DND-41 (cell line): ENCODE measurements around the gene DNHD1.

ENCODE experiments used
- ATAC-seq: fragments of 200-7000 bp; cut with Tn5 transposase; 3 replicates; pipeline ENCODE4 v1.9.1; 2021; ENCODE audit warnings: low read depth; ENCODE audit not compliant: insufficient read depth
- DNase-seq: peaks from one replicate; pipeline ENCODE4 v3.0.0-alpha.2; 2020
- H2AFZ ChIP-seq: 2 replicates; pipeline ENCODE4 v1.6.0; 2012; ENCODE audit warnings: low read depth, low read length
- H3K27ac ChIP-seq: 2 replicates; pipeline ENCODE4 v1.5.1; 2012; ENCODE audit warnings: low read length, inconsistent platforms
- H3K27me3 ChIP-seq: fragments of 200-600 bp; sonication (generic); 2 replicates; pipeline ENCODE4 v1.6.0; 2012; ENCODE audit warnings: low read length, mild to moderate bottlenecking, inconsistent platforms; ENCODE audit not compliant: insufficient read depth, poor library complexity
- H3K36me3 ChIP-seq: 2 replicates; pipeline ENCODE4 v1.5.1; 2012; ENCODE audit warnings: low read length, inconsistent platforms; ENCODE audit not compliant: insufficient read depth
- H3K4me1 ChIP-seq: 2 replicates; pipeline ENCODE4 v1.5.1; 2012; ENCODE audit warnings: mild to moderate bottlenecking, low read length; ENCODE audit not compliant: insufficient read depth
- H3K4me2 ChIP-seq: 2 replicates; pipeline ENCODE4 v1.6.0; 2012; ENCODE audit warnings: mild to moderate bottlenecking, moderate library complexity, low read length, inconsistent platforms; ENCODE audit not compliant: insufficient read depth
- H3K4me3 ChIP-seq, 2 experiments: fragments of 200-600 bp in 1 of 2; shearing (Covaris generic) in 1 of 2; 2 replicates each; pipeline ENCODE4 v1.5.1; 2012 to 2016; ENCODE audit warnings: inconsistent platforms in 2 of 2, low read length in 2 of 2, mild to moderate bottlenecking in 2 of 2, low read depth in 1 of 2, moderate library complexity in 1 of 2
- H3K79me2 ChIP-seq: 2 replicates; pipeline ENCODE4 v1.6.0; 2012; ENCODE audit warnings: low read length, inconsistent platforms; ENCODE audit not compliant: insufficient read depth
- H3K9ac ChIP-seq: 2 replicates; pipeline ENCODE4 v1.6.0; 2012; ENCODE audit warnings: low read depth, mild to moderate bottlenecking, inconsistent platforms, low read length, moderate library complexity
- H3K9me3 ChIP-seq: 2 replicates; pipeline ENCODE4 v1.5.1; 2012; ENCODE audit warnings: low read length, moderate library complexity, mild to moderate bottlenecking, inconsistent platforms; ENCODE audit not compliant: insufficient read depth, severe bottlenecking
- H4K20me1 ChIP-seq: 2 replicates; pipeline ENCODE4 v1.6.0; 2012; ENCODE audit warnings: low read length; ENCODE audit not compliant: insufficient read depth
- CTCF ChIP-seq: IDR thresholded peaks from 2 replicates; pipeline ENCODE4 v1.5.1; 2012; ENCODE audit warnings: borderline replicate concordance, low read length, moderate library complexity, mild to moderate bottlenecking; ENCODE audit not compliant: poor library complexity, severe bottlenecking; ENCODE audit errors: extremely low read depth
- EZH2 ChIP-seq: IDR thresholded peaks from 3 replicates; pipeline ENCODE4 v1.6.1; 2012; ENCODE audit warnings: borderline replicate concordance, low read depth, mild to moderate bottlenecking, moderate library complexity, low read length, inconsistent platforms; ENCODE audit not compliant: severe bottlenecking

The DNHD1 gene

GRCh38 chr11:6526411-6527135 lies 29.5 kb downstream of the DNHD1 start:
- Histone ChIP-seq H3K36me3 (no peaks in the 10 kb centered on the region), H3K79me2 (no peaks in the 10 kb centered on the region), H4K20me1 (no peaks in the 10 kb centered on the region), H3K9me3 (no peaks in the 10 kb centered on the region), H3K4me1 (no peaks in the 10 kb centered on the region), H3K9ac (no peak overlapping the region), H3K27me3 (no peaks in the 10 kb centered on the region), H3K4me3 (no peak overlapping the region), H3K27ac (no peak overlapping the region), H2AFZ (no peak overlapping the region), H3K4me2 (no peak overlapping the region)
- DNase-seq (no peak), ATAC-seq (peak; percentile 27; the same call in 1 of the 3 replicates)
- TF ChIP-seq CTCF (no peak), EZH2 (no peak)

- H3K9ac ChIP-seq: no peak overlapping the region
- no peaks in the 10 kb centered on the region for H4K20me1 ChIP-seq
- H3K27ac ChIP-seq: no peak overlapping the region
- H3K4me3 ChIP-seq: no peak overlapping the region
- H2AFZ ChIP-seq: no peak overlapping the region
- no peaks in the 10 kb centered on the region for H3K27me3 ChIP-seq
- DNase-seq (no peak), ATAC-seq (no peak)
- no peaks in the 10 kb centered on the region; the same call in 1 of the 2 replicates for H3K36me3 ChIP-seq
- no peaks in the 10 kb centered on the region for H3K79me2 ChIP-seq
- H3K9me3 ChIP-seq: no peaks in the 10 kb centered on the region
- TF ChIP-seq CTCF (no peak), EZH2 (no peak)
- no peak overlapping the region for H3K4me2 ChIP-seq
- no peaks in the 10 kb centered on the region for H3K4me1 ChIP-seq
These were observed 32.2 kb downstream of the DNHD1 start for GRCh38 chr11:6529266-6529665.

DNA sequence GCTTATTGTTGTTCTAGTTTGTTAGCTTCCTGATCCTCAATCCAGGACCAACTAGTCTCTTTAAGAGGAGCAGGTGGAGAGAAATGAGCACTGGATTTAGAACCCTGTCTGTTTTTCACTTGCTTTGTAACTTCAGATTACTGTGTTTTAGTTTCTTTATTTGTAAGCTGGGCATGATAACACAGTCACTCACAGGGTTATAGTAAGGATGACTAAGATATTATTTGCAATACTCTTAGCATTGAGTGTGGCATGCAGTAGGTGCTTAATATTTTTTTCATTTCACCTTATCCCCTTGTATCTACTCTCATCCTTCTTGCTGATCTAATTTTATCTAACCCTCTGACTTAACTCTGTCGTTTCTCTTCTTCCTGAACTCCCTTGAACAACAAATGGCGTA lies 33.8 kb downstream of the DNHD1 start:
- Histone ChIP-seq H3K79me2 (no peaks in the 10 kb centered on the region), H4K20me1 (no peaks in the 10 kb centered on the region), H3K27me3 (no peaks in the 10 kb centered on the region), H3K4me1 (no peaks in the 10 kb centered on the region), H3K27ac (no peak overlapping the region), H3K9ac (no peak overlapping the region), H3K9me3 (no peaks in the 10 kb centered on the region), H2AFZ (no peak overlapping the region), H3K4me3 (no peak overlapping the region), H3K36me3 (no peaks in the 10 kb centered on the region; the same call in 1 of the 2 replicates), H3K4me2 (no peak overlapping the region)
- ATAC-seq (no peak), DNase-seq (no peak)
- no peak for TF ChIP-seq CTCF
- no peak for TF ChIP-seq EZH2
